CMK (cell line): ENCODE measurements around the gene SYNPO2L.
A peak's percentile ranks its signal among the peaks of the same experiment; 100 is the strongest.
"Not testable (repeated sequence)": the region's sequence is repeated elsewhere in the genome, so short reads cannot be mapped to it uniquely, and the experiment has no call there.

Experiments
- DNase-seq: peaks from one replicate; pipeline ENCODE4 v3.0.0-alpha.2; 2010; ENCODE audit warnings: low read depth

SYNPO2L gene, protein sequence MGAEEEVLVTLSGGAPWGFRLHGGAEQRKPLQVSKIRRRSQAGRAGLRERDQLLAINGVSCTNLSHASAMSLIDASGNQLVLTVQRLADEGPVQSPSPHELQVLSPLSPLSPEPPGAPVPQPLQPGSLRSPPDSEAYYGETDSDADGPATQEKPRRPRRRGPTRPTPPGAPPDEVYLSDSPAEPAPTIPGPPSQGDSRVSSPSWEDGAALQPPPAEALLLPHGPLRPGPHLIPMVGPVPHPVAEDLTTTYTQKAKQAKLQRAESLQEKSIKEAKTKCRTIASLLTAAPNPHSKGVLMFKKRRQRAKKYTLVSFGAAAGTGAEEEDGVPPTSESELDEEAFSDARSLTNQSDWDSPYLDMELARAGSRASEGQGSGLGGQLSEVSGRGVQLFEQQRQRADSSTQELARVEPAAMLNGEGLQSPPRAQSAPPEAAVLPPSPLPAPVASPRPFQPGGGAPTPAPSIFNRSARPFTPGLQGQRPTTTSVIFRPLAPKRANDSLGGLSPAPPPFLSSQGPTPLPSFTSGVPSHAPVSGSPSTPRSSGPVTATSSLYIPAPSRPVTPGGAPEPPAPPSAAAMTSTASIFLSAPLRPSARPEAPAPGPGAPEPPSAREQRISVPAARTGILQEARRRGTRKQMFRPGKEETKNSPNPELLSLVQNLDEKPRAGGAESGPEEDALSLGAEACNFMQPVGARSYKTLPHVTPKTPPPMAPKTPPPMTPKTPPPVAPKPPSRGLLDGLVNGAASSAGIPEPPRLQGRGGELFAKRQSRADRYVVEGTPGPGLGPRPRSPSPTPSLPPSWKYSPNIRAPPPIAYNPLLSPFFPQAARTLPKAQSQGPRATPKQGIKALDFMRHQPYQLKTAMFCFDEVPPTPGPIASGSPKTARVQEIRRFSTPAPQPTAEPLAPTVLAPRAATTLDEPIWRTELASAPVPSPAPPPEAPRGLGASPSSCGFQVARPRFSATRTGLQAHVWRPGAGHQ

DNA sequence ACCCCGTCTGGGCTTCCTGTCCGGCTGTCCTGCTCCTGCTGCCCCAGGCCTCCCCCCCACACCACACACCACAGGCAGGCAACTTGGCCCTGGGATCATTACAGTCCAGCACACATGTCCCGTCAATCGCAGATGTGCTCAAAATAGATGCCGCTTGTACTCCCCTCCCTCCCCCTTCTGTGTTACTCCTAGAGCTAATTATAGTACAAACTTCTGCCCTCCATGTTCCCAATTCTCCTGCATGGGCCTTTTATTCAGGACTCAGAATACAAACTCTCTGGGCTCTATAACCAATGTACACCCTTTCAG lies at the start of gene SYNPO2L:
Gene SYNPO2L, minus strand, starts transcription at position 40 of the 309 bp plus-strand sequence. CDS start 107 bp downstream, outside the sequence.
- DNase-seq, result no peak

DNA sequence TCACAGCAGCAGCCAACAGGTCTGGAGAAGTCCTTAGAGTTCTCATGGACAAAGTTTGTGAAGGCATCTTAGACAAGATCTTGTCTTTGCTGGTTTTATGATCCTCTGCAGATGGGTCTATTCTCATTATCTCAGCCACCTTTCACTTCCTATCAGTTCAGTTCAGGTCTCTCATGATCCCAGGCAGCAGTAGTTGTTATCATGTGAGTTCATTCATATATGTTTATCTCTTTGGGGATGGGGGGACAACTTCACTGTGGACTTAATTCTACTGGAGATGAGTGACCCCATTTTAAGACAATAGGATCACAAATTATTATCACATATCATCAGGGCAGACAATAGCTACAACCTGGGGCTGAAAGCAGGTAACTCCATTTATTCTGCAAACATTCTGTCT lies 48.1 kb upstream of the SYNPO2L start:
- DNase-seq, result not testable (repeated sequence)

DNA sequence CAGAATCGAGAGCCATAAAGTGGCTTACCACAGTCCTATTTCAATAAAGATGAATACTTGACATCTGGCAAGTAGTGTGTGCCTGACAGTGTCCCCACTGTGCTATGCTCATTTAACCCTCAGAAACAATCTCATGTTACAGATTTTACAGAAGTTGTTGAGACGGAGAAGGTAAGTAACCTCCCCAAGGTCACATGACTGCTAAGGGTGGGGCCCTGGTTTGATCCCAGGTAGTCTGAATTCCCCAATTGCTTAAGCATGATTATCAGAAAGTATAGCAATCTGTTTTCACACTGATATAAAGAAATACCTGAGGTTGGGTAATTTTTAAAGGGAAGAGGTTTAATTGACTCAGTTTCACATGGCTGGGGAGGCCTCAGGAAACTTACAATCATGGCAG lies 43.0 kb upstream of the SYNPO2L start:
- not testable (repeated sequence) for DNase-seq

DNA sequence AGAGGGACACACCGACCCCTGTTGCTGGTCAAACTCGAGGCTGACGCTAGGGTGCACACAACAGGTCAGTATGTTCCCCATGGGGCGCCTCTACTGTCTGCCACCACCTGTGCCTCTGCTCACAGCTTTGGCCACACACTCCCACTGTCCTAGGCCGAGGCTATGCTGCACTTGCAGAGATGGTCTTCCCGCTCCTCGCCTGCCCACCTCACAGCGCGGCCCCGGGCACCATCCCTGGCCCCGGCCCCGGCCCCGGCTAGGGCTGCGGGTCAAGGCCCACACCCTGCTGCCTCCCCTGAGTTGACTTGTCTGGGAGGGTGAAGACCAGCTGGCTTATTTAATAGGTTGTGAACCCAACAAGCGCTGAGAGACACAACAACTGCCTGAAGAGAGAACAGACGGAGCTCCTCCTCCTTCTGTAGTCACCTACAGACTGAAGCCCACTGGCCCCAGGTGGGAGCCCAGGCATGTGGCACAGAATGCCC lies 41.9 kb upstream of the SYNPO2L start, which contains the start of gene AGAP5:
Gene AGAP5, minus strand, starts transcription at position 435 of the 485 bp plus-strand sequence. Its CDS starts 354 bp downstream, at position 81.
- not testable (repeated sequence) for DNase-seq

DNA sequence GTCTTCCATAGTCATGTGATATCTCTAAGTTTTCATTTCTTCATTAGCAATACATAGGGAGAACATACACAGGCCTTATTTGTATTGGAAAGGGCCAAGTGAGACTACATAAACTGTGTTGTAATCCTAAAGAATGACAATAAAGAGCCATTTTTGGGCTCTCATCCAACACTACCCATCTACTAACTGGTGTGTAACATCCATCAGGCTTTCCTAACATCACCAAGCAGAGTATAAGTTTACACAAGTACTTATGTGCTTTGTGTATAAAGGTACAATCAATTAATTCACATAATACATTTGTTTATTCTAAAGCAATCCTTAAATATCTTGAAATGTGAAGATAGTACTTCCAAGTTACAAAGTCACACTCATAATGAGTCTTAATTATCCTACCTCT lies 39.5 kb upstream of the SYNPO2L start:
- DNase-seq, result not testable (repeated sequence)

DNA sequence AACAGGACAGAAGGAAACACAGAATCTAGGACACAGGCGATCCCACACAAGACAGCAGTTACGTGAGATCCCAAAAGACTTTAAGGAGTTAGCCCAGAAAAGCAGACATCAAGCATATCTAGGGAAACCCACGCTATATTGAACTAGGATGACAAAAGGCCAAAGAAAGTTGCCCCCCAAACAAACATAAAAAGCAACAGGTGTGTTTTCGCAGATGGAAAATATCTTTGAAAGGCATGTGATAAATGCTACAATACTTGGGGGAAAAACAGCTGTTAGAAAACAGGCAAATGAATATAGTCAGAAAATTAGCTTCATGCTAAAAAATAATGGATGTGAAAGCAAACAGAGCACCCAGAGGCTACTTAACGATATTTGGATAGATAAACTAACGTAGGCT lies 34.9 kb upstream of the SYNPO2L start:
- DNase-seq, result not testable (repeated sequence)

DNA sequence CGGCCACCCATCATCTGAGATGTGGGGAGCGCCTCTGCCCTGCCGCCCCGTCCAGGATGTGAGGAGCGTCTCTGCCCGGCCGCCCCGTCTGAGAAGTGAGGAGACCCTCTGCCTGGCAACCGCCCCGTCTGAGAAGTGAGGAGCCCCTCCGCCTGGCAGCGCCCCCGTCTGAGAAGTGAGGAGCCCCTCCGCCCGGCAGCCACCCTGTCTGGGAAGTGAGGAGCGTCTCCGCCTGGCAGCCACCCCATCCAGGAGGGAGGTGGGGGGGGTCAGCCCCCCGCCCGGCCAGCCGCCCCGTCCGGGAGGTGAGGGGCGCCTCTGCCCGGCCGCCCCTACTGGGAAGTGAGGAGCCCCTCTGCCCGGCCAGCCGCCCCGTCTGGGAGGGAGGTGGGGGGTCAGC lies 33.8 kb upstream of the SYNPO2L start:
- not testable (repeated sequence) for DNase-seq

DNA sequence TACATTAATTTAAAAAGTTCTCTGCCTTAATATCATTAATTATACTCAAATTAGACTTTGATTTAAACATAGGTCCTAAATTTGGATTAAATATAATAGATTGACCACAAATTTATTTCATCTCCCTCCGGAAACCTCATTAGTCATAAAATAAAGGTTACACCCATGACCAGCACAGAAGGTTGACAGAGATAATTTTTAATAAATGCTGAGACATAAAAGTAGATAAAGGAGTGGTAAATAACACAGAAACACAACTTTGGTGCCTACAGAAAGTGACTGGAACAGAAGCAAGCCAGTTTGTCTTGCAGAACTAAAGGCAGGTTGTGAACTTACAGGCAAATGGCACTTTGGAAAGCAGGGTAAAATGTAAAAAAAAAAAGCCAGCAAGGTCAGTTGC lies 31.8 kb upstream of the SYNPO2L start:
- not testable (repeated sequence) for DNase-seq

DNA sequence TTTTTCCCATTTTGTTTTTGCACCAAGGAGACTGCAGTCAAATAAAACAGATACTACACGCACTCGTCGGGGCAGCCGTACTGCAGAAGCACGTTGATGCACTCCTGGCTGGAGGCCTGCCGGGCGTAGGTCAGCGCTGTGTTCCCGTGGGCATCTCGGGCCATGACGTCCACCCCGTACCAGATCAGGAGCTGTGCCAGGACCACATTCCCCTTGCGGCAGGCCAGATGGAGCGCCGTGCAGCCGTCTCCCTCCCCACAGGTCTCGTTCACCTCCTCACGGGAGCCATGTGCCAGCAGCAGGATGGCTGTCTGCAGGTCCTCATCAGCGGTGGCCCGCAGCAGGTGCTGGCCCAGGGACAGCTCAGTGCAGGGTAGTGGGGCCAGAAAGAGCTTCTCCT lies 18.7 kb upstream of the SYNPO2L start:
- not testable (repeated sequence) for DNase-seq

DNA sequence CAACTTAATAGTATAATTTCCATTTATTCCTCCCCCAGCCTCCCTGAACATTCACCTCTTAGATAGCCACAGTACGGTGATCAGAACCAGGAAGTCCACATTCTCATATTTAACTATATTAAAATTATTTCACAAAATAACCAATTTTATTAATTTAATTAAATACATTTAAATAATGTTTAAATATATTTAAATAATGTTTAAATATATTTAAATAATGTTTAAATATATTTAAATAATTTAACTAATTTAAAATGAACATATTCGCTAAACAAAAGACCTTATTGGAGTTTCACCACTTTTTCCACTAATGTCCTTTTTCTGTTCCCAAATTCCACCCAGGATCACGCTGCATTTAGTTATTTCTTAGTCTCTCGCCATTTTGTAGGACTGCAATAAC lies 12.5 kb upstream of the SYNPO2L start:
- not testable (repeated sequence) for DNase-seq

DNA sequence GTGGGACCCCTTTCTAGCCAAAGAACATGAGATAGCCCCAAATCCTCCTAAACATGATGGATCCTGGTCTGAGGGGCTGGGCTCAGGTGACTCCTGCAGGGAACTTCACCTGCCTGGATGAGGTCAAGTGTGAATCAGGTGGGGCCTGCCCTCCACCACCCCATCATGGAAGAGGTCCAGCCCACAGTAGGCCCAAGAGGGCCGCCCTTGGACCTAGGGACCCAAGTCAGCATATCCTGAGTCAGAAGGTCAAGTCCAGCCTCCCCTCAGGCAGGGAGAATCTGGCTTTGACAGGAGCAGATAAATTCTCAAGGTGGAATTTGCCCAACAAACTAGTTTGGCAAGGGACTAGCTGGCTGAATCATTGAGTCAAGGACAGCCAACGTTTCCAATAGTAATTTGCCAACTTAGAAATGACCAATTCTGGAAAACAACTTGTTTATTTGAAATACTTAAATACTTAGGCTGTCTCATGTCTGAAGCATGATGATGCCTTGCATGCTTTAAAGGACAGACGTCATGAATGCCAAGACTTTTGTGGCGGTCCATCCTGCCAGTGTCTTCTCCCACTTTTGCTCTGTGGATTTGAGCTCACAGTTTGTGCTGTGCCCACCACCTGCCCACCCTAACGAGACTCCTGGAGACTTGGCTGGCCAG lies 10.5 kb upstream of the SYNPO2L start:
- DNase-seq, result not testable (repeated sequence)

DNA sequence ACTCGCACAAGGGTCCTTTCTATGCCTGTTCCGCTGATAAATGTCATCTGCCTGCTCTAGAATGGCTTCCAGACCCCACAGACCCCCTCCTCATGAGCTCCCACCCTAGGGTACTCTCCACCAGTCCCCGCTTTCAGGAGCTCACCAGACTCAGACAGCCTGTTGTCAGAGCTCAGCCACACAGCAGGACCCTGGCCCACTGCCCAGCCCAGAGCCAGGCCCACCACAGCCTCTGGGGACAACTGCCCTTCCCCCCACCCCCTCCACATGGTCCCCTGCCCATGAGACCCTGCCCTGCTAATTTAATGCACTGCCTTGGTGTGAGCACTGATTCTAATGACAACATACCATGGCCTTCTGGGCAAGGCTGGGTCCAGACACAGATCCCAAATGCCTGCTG lies 9.8 kb upstream of the SYNPO2L start:
- not testable (repeated sequence) for DNase-seq

DNA sequence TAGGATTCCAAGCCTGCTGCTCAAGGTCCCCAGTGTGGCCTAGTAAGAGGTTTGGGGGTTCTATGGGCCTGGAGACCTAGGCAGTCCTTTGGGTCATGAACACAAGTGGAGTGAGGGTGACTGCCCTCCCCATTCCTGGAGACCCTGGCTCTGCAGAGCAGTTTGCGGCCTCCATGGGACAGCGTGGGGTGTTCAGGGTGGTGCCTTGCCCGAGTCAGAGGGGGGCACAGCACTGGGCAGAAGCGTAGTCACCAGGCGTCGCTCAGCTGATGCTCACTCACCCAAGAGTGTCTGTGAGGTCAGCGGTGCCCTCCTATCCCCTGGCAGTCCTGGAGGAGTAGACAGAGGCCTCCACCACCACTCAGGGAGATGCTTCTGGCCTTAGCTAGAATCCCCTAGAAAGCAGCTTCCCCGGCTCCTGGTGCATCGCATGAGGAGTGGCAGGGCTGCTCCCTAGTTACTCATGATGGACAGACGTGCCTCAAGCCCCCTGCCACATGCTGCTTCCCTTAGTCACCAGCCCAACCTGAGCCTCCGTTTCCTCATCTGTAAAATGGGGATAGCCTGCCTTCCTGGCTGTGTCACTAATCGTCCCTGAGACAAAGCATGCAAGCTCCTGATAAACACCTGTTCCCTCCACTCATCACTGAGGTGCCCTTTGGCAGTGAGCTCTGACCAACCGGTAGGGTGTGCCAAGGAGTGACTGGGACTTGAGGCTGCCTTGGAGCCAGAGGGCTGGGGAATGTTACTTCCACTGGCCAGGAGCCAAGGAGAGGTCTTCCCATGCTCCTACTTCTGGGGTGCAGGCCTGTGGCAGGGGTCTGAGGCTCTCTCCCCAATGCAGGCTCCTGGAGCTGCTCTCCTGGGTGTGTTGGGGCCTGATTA lies 8.6 kb upstream of the SYNPO2L start:
- DNase-seq, result not testable (repeated sequence)

DNA sequence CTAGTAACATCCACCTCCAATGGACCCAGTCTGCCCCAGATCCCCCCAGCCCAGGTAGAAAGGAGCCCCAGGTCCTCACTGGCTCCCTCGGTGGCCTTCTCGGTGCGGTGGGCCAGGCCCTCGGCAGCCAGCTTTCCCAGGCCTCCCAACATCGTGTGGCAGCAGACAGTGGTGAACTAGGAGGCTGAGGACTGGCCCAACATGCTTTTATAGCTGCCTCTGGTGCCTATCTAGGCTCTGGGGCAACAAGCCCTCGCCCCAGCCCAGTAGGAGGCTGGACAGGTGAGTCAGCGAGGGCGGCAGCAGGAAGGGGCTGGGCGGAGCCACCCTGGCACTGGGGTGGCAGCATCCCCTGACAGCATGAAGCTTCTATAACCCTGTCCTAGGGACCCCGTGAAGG lies 7.8 kb upstream of the SYNPO2L start:
- not testable (repeated sequence) for DNase-seq

DNA sequence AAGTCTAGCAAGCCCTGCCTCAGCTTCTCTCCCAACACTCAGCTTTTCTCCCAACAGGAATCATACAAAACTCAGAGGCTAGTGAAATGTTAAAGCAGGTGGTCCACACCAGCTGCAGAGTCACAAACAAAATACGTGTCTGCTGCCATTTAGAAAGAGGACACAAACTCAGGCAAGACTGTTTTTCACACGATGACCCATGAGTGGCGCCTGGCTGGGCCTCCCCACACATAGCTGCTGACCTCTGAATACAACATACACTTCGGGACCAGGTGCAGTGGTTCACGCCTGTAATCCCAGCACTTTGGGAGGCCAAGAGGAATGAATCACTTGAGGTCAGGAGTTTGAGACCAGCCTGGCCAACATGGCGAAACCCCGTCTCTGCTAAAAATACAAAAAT lies 6.9 kb upstream of the SYNPO2L start:
- DNase-seq, result not testable (repeated sequence)

DNA sequence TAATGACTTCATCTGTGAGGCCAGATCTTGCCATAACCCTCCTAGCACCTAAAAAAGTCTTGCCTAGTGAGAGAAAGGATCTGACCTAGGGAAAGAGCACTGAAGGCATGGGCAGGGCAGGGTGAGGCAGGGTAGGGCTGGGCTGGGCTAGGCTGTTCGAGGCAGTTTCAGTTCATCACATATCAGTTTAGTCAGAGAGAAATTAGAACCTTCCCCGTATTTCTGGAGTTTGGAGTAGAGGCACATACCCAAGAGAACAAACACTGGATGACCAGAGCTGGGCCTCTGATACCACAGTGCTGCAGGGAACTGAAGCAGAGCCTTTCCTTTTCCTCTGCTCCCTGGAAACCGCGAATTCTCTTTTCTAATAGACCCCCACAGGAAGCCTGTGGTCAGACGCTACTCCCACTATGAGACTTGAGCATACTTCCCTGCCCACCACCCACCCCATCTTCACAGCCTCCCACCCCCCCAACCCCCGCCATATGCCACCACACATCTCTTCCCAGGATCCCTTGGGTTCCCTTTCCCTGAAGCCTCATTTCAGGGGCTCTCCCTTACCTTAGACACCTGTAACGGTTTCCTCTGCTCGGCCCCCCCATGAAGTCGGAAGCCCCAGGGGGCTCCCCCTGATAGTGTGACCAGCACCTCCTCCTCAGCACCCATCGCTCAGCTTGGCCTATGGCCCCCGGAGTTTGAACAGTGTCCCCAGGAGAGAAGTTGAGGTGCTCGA lies 406 bp downstream of the SYNPO2L start:
- DNase-seq, result peak; percentile 52

DNA sequence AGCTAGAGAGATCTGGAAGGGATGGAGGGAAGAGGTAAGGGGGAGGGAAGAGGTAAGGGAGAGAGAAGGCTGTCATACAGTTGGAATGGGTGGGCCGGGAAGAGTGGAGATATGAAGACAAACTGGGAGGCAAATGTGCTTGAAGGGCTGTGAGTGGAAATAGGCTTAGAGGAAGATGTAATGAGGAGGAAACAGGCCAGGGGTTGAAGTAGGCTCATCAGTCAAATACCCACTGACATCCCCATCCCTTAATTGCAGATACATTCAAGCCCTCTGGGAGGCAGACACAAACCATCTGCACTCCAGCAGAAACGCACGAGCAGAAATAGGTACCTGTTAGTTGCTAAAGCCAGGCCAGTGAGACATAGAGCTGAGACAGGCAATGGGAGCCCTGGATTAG lies 2.1 kb downstream of the SYNPO2L start:
- DNase-seq, result no peak

DNA sequence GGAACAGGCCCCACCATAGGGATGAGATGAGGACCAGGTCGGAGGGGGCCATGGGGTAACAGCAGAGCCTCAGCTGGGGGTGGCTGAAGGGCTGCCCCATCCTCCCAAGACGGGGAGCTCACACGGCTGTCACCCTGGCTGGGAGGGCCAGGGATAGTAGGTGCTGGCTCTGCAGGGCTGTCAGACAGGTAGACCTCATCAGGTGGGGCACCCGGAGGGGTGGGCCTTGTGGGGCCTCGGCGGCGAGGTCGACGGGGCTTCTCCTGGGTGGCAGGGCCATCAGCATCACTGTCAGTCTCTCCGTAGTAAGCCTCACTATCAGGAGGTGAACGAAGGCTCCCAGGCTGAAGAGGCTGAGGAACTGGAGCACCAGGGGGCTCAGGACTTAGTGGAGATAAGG lies 2.6 kb downstream of the SYNPO2L start:
- no peak for DNase-seq

DNA sequence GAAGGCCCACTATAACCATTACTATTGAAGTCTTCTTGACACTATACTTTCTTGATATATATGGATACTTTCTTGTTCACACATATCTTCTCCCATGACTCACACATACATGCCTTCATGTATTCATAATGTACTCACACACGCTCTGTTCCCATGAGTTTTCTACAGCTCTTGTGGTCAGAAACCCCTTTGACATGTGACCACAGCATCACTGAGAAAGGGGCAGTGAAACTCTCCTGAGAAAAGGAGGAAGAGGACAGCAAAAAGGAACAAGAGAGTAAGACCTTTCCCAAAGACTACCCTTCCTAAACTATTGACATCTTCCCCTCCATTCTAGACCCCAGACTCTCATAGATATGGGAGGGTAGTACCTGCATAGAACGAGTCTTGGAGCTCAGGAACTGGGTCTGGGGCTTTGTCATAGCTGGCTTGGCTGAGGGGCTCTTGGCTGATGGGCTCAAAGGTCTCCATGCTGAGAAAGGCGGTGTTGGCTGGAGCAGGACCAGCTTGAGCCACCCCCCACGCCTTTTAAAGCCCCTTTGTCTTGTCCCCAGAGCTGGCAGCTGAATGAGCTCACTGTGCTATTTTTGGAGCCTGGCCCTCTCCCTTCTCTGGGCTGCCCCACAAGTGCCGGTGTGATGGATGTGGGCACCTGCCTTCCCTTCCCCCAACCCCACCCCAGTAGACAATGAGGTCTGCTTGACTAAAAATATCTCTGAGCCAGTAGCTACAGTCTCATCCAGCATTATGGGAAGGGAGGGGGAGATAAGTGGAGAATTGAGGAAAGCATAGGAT lies 5.1 kb downstream of the SYNPO2L start:
- DNase-seq, result no peak
